Pancreas (tissue), 10 donors: ENCODE results near the gene MRTFB. TPM values are rescaled to one million over a fixed set of nuclear protein-coding genes. Genes with fewer than 3 reads are reported as not detected.

Experiments
- ATAC-seq, 4 donors: fragments of 200-7000 bp; cut with Tn5 transposase; one replicate each; pipeline versions ENCODE4 v1.8.0 to v1.9.1; 2020; ENCODE audit warnings: mild to moderate bottlenecking in 4 of 4, moderate library complexity in 4 of 4
- DNase-seq, 6 donors: peaks; one replicate each; pipeline ENCODE4 v3.0.0-alpha.2; 2020
- FAIRE-seq: peaks from 2 replicates; lab custom pipeline; 2012; peaks lifted over from hg19 to GRCh38; lab: Jason Lieb, UNC
- H3K27ac ChIP-seq, 4 donors: fragments of 200-600 bp; sonication (generic); 1 replicate in 3 of 4; 2 replicates in 1 of 4; pipeline versions ENCODE4 v1.5.0 to v1.8.0; 2020
- H3K27me3 ChIP-seq, 4 donors: fragments of 200-600 bp; one replicate each; pipeline ENCODE4 v1.8.0; 2021
- H3K36me3 ChIP-seq, 3 donors: fragments of 200-600 bp; sonication (generic) in 1 of 3; one replicate each; pipeline versions ENCODE4 v1.5.0 to v1.8.0; 2020 to 2021
- H3K4me1 ChIP-seq, 3 donors: fragments of 200-600 bp; one replicate each; pipeline ENCODE4 v1.8.0; 2021
- H3K4me3 ChIP-seq, 4 donors: fragments of 200-600 bp; sonication (generic) in 2 of 4; one replicate each; pipeline versions ENCODE4 v1.5.0 to v1.8.0; 2020 to 2021
- H3K9me3 ChIP-seq, 4 donors: fragments of 200-600 bp; one replicate each; pipeline ENCODE4 v1.8.0; 2021
- CTCF ChIP-seq, 4 donors: fragments of 200-600 bp; sonication (generic) in 3 of 4; IDR thresholded peaks; one replicate each; pipeline versions ENCODE4 v1.5.0 to v1.8.0; 2021; ENCODE audit warnings: antibody characterized with exemption in 4 of 4
- WGBS, 2 donors: extraction: QIAGEN DNeasy Blood & Tissue Kit; methylation state at CpG; one replicate each; pipeline ENCODE4 v1.1.7; 2013; 5-methylcytosine and 5-hydroxymethylcytosine counted together
- intact Hi-C, 3 donors: fragments of 100-400 bp; cut with DNase I; formaldehyde crosslinking; loops; one replicate each; pipeline versions ENCODE4 v1.11.1 to v1.14.2; 2022
- polyA plus RNA-seq, 2 donors: library from polyadenylated mRNA; stranded (reverse); fragments of 200-250 nt; gene quantifications; one replicate each; pipeline ENCODE4 v1.2.3, GENCODE V29; 2013
- total RNA-seq, 6 donors: library from RNA; stranded (reverse); fragmentation: NEBNext Ultra II Directional in 4 of 6; extraction: Animal tissue kit (Norgen Biotek cat#: 25700) in 4 of 6; gene quantifications; one replicate each; pipeline versions ENCODE4 v1.2.1 to v1.2.4, GENCODE V29; 2021 to 2023
- donor health status: healthy with polysubstance abuse.
- donor health status: DM: no; HTN: no; CAD: no; lungs with moderate emphysema.
- donor health status: DM: no; HTN: no; CAD: no.
- donor health status: control.
- donor health status: control.
- donor health status: Bipolar disorder and iron deficiency.
- donor health status: DM: yes; HTN: yes; CAD: no.
- donor health status: DM: no; HTN: no; CAD: no.
- donor health status: DM: no; HTN: no; CAD: no.
- donor health status: DM: yes; HTN: yes; CAD: no.

The MRTFB gene
- total and polyA plus RNA-seq, 8 donors = 8.7 to 36.6 (median 24.4) TPM

DNA sequence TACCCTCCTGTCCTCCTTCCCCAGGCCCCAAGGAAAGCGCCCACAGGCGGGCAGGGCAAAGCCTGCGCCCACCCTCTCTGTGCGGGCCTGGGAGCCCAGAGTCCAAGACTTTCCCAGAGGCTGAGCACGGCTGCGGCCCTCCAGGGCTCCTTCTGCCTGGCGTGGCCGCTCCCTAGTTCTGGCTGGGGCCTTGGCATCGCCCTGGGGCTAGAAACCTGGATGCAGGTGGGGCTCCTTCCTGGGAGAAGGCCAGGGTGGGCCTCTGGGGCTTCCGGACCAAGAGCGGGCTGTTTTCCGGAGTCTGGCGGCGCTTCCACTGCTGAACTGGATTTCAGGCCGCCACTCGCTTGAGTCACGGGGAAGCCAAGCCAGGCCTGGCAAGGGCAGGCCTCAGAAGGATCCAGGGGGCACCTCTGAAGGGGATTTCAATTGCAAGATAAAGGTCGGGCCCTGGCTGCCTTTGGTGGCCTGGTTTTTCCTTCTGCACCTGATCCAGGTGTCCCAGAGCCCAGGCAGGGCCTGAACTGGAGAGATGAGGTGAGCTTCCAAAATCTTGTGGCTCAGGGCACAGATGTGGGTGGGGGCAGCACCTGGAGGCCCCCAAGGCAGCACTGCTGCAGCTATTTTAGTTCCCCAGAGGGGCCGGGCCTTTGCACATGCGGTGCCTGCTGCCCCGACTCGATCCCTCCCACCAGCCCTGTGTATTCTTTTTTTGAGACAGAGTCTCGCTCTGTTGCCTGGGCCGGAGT, 227.4 kb downstream of the MRTFB start:
- FAIRE-seq = no peak
- intact Hi-C loops = loop anchor here in 2 of 3 donors (5.0 to 10.0 kb wide), 2 partner anchors 234 to 236 kb away; no protein-coding TSS in a partner anchor
- Histone ChIP-seq H3K4me3 (no peak overlapping the region), H3K27ac (no peak overlapping the region), H3K9me3 (no peaks in the 10 kb centered on the region), H3K4me1 (no peaks in the 10 kb centered on the region), H3K27me3 (no peaks in the 10 kb centered on the region), H3K36me3 (no peaks in the 10 kb centered on the region)
- ATAC-seq = no peak
- no peak for TF ChIP-seq CTCF (IDR thresholded peaks at IDR 0.05)
- peak in 1 of 6 donors; percentile 54 for DNase-seq
- 90 to 94% methylated on average over 24 of the region's 24 CpGs for WGBS, 2 donors

- Histone ChIP-seq H3K27ac (peak overlapping the region; percentile 52 to 86 (median 80)), H3K4me3 (peak overlapping the region in 2 of 4 donors; percentile 74 to 98), H3K36me3 (no peaks in the 10 kb centered on the region), H3K27me3 (no peaks in the 10 kb centered on the region), H3K9me3 (no peaks in the 10 kb centered on the region), H3K4me1 (peaks cover 0 to 6% (median 0%) of the 10 kb centered on the region in 3 donors)
- TF ChIP-seq CTCF (IDR thresholded peaks at IDR 0.05) = peak in 3 of 4 donors; percentile 29 to 51 (median 37)
- DNase-seq (peak; percentile 74 to 88 (median 79)), FAIRE-seq (no peak), ATAC-seq (peak; percentile 66 to 86 (median 77))
- intact Hi-C loops = loop anchor here in 1 of 3 donors (5.0 kb wide), 1 partner anchor 227 kb away; no protein-coding TSS in a partner anchor
- 21 to 22% methylated on average over 12 of the region's 12 CpGs for WGBS, 2 donors
These were observed 229.6 kb downstream of the MRTFB start for GRCh38 chr16:14300705-14301168.

GRCh38 chr16:14301169-14302030, 230.3 kb downstream of the MRTFB start:
- DNase-seq = peak in 5 of 6 donors; percentile 43 to 79 (median 72)
- TF ChIP-seq CTCF (IDR thresholded peaks at IDR 0.05) = no peak
- H3K4me3 ChIP-seq = peak overlapping the region; percentile 18 to 98 (median 48)
- ATAC-seq = peak; percentile 37 to 55 (median 49)
- H3K27ac ChIP-seq = peak overlapping the region; percentile 52 to 86 (median 80)
- intact Hi-C loops = loop anchor here in 1 of 3 donors (5.0 kb wide), 1 partner anchor 226 kb away; no protein-coding TSS in a partner anchor
- peaks cover 0 to 11% (median 6%) of the 10 kb centered on the region in 3 donors for H3K4me1 ChIP-seq
- H3K9me3 ChIP-seq = no peaks in the 10 kb centered on the region
- 0 to 1% methylated on average over 12 to 32 of the region's 34 CpGs for WGBS, 2 donors
- no peak for FAIRE-seq
- H3K27me3 ChIP-seq = no peaks in the 10 kb centered on the region
- no peaks in the 10 kb centered on the region for H3K36me3 ChIP-seq

DNA sequence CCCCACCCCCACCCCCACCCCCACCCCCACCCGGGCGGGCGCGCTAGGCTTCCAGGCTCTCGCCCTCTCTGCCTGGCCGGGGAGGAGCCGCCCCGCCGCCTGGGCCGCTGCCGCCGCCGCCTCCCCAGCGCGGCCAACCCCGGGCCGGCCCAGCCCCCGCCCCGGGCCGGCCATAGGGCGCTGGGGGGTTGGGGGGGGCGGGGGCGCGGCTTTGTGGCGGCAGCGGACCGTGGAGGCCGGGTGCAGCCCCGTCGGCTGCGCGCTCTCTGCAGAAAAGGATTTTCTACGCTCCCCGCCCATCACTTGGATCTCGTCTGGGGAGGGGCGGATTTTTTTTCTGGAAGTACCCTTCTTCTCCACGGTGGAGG, 230.9 kb downstream of the MRTFB start:
- Histone ChIP-seq H3K27ac (peak overlapping the region; percentile 47 to 85 (median 68)), H3K9me3 (no peaks in the 10 kb centered on the region), H3K4me3 (peak overlapping the region; percentile 74 to 98 (median 88)), H3K36me3 (no peaks in the 10 kb centered on the region), H3K27me3 (no peaks in the 10 kb centered on the region), H3K4me1 (peaks cover 0 to 16% (median 12%) of the 10 kb centered on the region in 3 donors)
- FAIRE-seq (no peak), ATAC-seq (peak; percentile 69 to 84 (median 73)), DNase-seq (peak; percentile 70 to 86 (median 83))
- intact Hi-C loops = loop anchor here in 1 of 3 donors (5.0 kb wide), 1 partner anchor 225 kb away; no protein-coding TSS in a partner anchor
- 0% methylated on average over 4 to 34 of the region's 37 CpGs for WGBS, 2 donors
- no peak for TF ChIP-seq CTCF (IDR thresholded peaks at IDR 0.05)
